GM12865 (cell line): Measurements from ENCODE around the gene HTD2.

Source experiments
- DNase-seq: peaks from one replicate; pipeline ENCODE4 v3.0.0; 2010; ENCODE audit warnings: low read depth
- H3K4me3 ChIP-seq: 2 replicates; pipeline ENCODE4 v1.5.1; 2011; ENCODE audit warnings: mild to moderate bottlenecking, low read depth, low read length, control low read depth
- TF ChIP-seq, protein P1 (sequence below): IDR thresholded peaks from 2 replicates; pipeline ENCODE4 v1.5.1; 2011; ENCODE audit warnings: low read length, control low read depth, low read depth, inconsistent platforms; ENCODE audit not compliant: insufficient read depth; ENCODE audit errors: missing control alignments

The HTD2 gene

DNA sequence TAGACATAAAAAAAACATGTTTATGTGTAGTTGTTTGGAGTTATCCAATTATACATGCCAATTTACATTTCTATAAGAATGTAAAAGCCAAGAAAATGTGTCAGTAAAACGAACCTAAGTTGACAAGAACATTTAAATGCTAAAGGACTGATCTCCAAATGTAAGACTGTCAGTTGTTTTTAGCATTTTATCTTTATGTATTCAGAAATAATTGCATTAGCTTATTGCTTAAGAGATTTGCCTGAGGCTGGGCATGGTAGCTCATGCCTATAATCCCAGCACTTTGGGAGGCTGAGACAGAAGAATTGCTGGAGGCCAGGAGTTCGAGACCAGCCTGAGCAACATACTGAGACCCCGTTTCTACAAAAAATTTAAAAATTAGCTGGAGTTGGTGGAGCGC, 53.3 kb downstream of the HTD2 start:
- no peak for DNase-seq
- TF ChIP-seq, protein P1, sequence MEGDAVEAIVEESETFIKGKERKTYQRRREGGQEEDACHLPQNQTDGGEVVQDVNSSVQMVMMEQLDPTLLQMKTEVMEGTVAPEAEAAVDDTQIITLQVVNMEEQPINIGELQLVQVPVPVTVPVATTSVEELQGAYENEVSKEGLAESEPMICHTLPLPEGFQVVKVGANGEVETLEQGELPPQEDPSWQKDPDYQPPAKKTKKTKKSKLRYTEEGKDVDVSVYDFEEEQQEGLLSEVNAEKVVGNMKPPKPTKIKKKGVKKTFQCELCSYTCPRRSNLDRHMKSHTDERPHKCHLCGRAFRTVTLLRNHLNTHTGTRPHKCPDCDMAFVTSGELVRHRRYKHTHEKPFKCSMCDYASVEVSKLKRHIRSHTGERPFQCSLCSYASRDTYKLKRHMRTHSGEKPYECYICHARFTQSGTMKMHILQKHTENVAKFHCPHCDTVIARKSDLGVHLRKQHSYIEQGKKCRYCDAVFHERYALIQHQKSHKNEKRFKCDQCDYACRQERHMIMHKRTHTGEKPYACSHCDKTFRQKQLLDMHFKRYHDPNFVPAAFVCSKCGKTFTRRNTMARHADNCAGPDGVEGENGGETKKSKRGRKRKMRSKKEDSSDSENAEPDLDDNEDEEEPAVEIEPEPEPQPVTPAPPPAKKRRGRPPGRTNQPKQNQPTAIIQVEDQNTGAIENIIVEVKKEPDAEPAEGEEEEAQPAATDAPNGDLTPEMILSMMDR = no peak
- H3K4me3 ChIP-seq = no peak overlapping the region

DNA sequence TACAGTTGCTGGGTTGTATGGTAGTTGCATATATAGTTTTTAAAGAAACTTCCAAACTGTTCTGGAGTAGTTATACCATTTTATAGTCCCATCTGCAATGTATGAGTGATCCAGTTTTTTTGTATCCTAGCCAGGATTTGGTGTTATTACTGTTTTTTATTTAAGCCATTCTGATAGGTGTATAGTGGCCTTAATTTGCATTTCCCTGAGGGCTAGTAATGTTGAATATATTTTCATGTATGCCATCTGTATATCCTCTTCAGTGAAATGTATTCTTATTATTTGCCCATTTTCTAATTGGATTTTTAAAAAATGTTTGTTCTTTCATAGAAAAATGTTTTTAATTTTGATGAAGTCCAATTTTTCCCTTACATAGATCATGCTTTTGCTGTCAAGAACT, 55.5 kb downstream of the HTD2 start:
- no peak for DNase-seq
- H3K4me3 ChIP-seq = no peak overlapping the region
- TF ChIP-seq, protein P1 = no peak

DNA sequence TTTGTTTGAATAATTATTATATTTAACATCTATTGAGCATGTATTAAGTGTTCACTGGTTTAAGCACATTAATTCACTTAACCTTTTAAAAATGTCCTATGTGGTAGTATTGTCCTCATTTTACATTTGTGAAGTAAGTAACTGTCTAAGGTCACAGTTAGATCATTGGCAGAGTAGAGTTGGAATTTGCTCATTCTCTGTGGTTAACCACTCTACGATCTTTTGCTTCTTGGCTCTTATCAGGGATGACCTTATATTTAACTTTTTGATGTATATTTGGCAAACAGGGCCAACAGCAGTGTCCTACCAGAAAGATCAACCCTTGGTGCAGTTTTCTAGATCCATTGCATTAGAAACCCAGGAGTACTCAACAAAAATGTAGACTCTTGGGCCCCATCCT, 60.4 kb downstream of the HTD2 start:
- no peak for DNase-seq
- H3K4me3 ChIP-seq = no peak overlapping the region
- TF ChIP-seq, protein P1 = no peak

DNA sequence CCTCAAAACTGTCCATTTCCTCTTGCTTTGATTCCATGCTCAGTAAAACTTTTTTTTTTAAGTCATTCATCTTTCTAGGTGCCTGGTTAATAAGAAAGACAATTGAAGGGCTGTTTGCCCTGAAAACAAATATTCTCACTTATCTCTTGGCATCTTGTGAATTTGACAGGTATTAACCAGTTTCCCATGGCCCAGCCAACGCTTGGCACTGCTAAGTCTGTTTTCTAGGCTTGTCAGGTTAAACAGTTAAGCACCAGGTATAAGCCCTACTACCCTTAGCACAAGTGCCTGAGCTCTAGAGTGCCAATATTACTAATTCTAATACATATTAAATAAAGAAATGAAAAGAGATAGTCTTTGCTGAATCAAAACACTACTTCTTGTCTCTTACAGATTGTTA, 62.7 kb downstream of the HTD2 start:
- no peak for DNase-seq

More for the DNA sequence above, 62.7 kb downstream of the HTD2 start:
- no peak overlapping the region for H3K4me3 ChIP-seq
- TF ChIP-seq, protein P1 = no peak
